ENCODE data around the gene PRELID1. TPM values are rescaled to one million over a fixed set of nuclear protein-coding genes. Genes with fewer than 3 reads are reported as not detected.

Gene PRELID1
- polyA plus RNA-seq, 1 experiment: 135 TPM

DNA sequence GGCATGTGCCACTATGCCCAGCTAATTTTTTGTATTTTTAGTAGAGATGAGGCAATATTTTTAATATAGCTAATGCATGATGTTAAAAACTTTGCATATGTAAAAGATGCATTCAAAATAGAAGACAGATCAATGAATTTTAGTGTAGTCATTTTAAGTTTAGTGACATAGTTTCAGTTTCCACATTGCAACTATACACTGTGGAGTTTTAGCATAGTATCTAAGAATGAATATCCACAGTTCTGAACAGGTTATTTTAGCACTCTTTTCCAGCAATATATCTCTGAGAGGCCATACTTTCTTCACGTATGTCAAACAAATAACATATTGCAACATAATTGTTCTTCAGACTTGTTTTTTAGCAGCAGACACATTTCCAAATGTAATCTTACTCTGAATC, 39.4 kb upstream of the PRELID1 start:
- Histone ChIP-seq H3K4me3 (ENCODE audit: low read depth, low read length) (no peak overlapping the region), H3K9me3 (ENCODE audit: control insufficient read depth, insufficient read depth, low read length) (no peaks in the 10 kb centered on the region), H3K27ac (ENCODE audit: low read depth, low read length) (no peak overlapping the region), H3K27me3 (ENCODE audit: control insufficient read depth, insufficient read depth, low read length) (no peaks in the 10 kb centered on the region)
- CTCF ChIA-PET: interaction anchor here (0.7 to 1.4 kb wide), 3 partner anchors 46 to 152 kb away, joined by 3 to 4 read pairs (median 3); no protein-coding TSS in a partner anchor
- POLR2A ChIA-PET: interaction anchor here (0.7 kb wide), 1 partner anchor 427 kb away, joined by 3 read pairs; no protein-coding TSS in a partner anchor
- no peak for DNase-seq (ENCODE audit: low read depth, low spot score)
- TF ChIP-seq, protein P1, sequence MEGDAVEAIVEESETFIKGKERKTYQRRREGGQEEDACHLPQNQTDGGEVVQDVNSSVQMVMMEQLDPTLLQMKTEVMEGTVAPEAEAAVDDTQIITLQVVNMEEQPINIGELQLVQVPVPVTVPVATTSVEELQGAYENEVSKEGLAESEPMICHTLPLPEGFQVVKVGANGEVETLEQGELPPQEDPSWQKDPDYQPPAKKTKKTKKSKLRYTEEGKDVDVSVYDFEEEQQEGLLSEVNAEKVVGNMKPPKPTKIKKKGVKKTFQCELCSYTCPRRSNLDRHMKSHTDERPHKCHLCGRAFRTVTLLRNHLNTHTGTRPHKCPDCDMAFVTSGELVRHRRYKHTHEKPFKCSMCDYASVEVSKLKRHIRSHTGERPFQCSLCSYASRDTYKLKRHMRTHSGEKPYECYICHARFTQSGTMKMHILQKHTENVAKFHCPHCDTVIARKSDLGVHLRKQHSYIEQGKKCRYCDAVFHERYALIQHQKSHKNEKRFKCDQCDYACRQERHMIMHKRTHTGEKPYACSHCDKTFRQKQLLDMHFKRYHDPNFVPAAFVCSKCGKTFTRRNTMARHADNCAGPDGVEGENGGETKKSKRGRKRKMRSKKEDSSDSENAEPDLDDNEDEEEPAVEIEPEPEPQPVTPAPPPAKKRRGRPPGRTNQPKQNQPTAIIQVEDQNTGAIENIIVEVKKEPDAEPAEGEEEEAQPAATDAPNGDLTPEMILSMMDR (IDR thresholded peaks at IDR 0.05; ENCODE audit: low read depth, low read length): no peak

GRCh38 chr5:177265395-177265794, 38.2 kb upstream of the PRELID1 start:
- Histone ChIP-seq H3K27me3 (ENCODE audit: control insufficient read depth, insufficient read depth, low read length) (no peaks in the 10 kb centered on the region), H3K9me3 (ENCODE audit: control insufficient read depth, insufficient read depth, low read length) (no peaks in the 10 kb centered on the region), H3K27ac (ENCODE audit: low read depth, low read length) (no peak overlapping the region), H3K4me3 (ENCODE audit: low read depth, low read length) (no peak overlapping the region)
- ChIA-PET CTCF (no interaction called here), POLR2A (no interaction called here)
- TF ChIP-seq, protein P1 (IDR thresholded peaks at IDR 0.05; ENCODE audit: low read depth, low read length): no peak
- no peak for DNase-seq (ENCODE audit: low read depth, low spot score)

GRCh38 chr5:177269232-177269895, 34.2 kb upstream of the PRELID1 start:
- TF ChIP-seq, protein P1 (IDR thresholded peaks at IDR 0.05; ENCODE audit: low read depth, low read length): no peak
- Histone ChIP-seq H3K4me3 (ENCODE audit: low read depth, low read length) (no peak overlapping the region), H3K27ac (ENCODE audit: low read depth, low read length) (no peak overlapping the region), H3K27me3 (ENCODE audit: control insufficient read depth, insufficient read depth, low read length) (no peaks in the 10 kb centered on the region), H3K9me3 (ENCODE audit: control insufficient read depth, insufficient read depth, low read length) (no peaks in the 10 kb centered on the region)
- DNase-seq (ENCODE audit: low read depth, low spot score): no peak
- POLR2A ChIA-PET: no interaction called here
- CTCF ChIA-PET: no interaction called here

- CTCF ChIA-PET: interaction anchor here (0.9 to 1.7 kb wide), 3 partner anchors 155 to 198 kb away, joined by 3 to 4 read pairs (median 3); no protein-coding TSS in a partner anchor
These were observed 33.6 kb upstream of the PRELID1 start for GRCh38 chr5:177269976-177270375.

GRCh38 chr5:177270653-177271052, 32.9 kb upstream of the PRELID1 start:
- no peaks in the 10 kb centered on the region for H3K27me3 ChIP-seq (ENCODE audit: control insufficient read depth, insufficient read depth, low read length)
- TF ChIP-seq, protein P1 (IDR thresholded peaks at IDR 0.05; ENCODE audit: low read depth, low read length): no peak
- POLR2A ChIA-PET: no interaction called here
- CTCF ChIA-PET: interaction anchor here (0.9 to 1.7 kb wide), 3 partner anchors 156 to 199 kb away, joined by 3 to 4 read pairs (median 3); no protein-coding TSS in a partner anchor
- H3K9me3 ChIP-seq (ENCODE audit: control insufficient read depth, insufficient read depth, low read length): no peaks in the 10 kb centered on the region
- DNase-seq (ENCODE audit: low read depth, low spot score): no peak
- H3K27ac ChIP-seq (ENCODE audit: low read depth, low read length): no peak overlapping the region
- no peak overlapping the region for H3K4me3 ChIP-seq (ENCODE audit: low read depth, low read length)

More at GRCh38 chr5:177269976-177270375, 33.6 kb upstream of the PRELID1 start:
- no peak for DNase-seq (ENCODE audit: low read depth, low spot score)
- TF ChIP-seq, protein P1 (IDR thresholded peaks at IDR 0.05; ENCODE audit: low read depth, low read length): no peak
- Histone ChIP-seq H3K27me3 (ENCODE audit: control insufficient read depth, insufficient read depth, low read length) (no peaks in the 10 kb centered on the region), H3K9me3 (ENCODE audit: control insufficient read depth, insufficient read depth, low read length) (no peaks in the 10 kb centered on the region), H3K4me3 (ENCODE audit: low read depth, low read length) (no peak overlapping the region), H3K27ac (ENCODE audit: low read depth, low read length) (no peak overlapping the region)
- POLR2A ChIA-PET: no interaction called here

Measured in AG04450 (cell line).